Amniotic epithelial cell (primary cell): ENCODE results near the gene QRICH1.

Experiments
- DNase-seq: peaks from one replicate; pipeline ENCODE4 v3.0.0-alpha.2; 2010; ENCODE audit warnings: low read depth

Gene QRICH1

GRCh38 chr3:49032646-49033304, 61.1 kb downstream of the QRICH1 start:
- DNase-seq: peak; percentile 68

- no peak for DNase-seq
Observed at GRCh38 chr3:49030321-49030720, 63.5 kb downstream of the QRICH1 start.

GRCh38 chr3:49029563-49029884, 64.3 kb downstream of the QRICH1 start:
- DNase-seq: no peak

- peak; percentile 80 for DNase-seq
Observed at GRCh38 chr3:49028673-49029562, 65.0 kb downstream of the QRICH1 start, which contains the start of gene IMPDH2. IMPDH2 (minus strand) TSS chr3:49029398; CDS start chr3:49029350, 48 bp downstream.

- DNase-seq: no peak
Observed at GRCh38 chr3:49028298-49028672, 65.6 kb downstream of the QRICH1 start.

- no peak for DNase-seq
Observed at GRCh38 chr3:49027634-49028033, 66.2 kb downstream of the QRICH1 start.

- DNase-seq: no peak
Observed at GRCh38 chr3:49026536-49026935, 67.3 kb downstream of the QRICH1 start.

- DNase-seq: no peak
Observed at GRCh38 chr3:49025793-49026520, 67.9 kb downstream of the QRICH1 start.

- peak; percentile 32 for DNase-seq
Observed at GRCh38 chr3:49025005-49025792, 68.7 kb downstream of the QRICH1 start.

- no peak for DNase-seq
Observed at GRCh38 chr3:49024449-49024848, 69.4 kb downstream of the QRICH1 start.

- no peak for DNase-seq
Observed at GRCh38 chr3:49023775-49024174, 70.1 kb downstream of the QRICH1 start.

GRCh38 chr3:49022688-49023171, 71.1 kb downstream of the QRICH1 start:
- no peak for DNase-seq

- DNase-seq: peak; percentile 88
Observed at GRCh38 chr3:49021813-49022687, 71.8 kb downstream of the QRICH1 start, which contains the start of gene NDUFAF3. NDUFAF3 (plus strand) TSS chr3:49022121; CDS start chr3:49022145, 24 bp downstream.

- DNase-seq: peak; percentile 93
Observed at GRCh38 chr3:49021213-49021812, 72.6 kb downstream of the QRICH1 start.

GRCh38 chr3:49020330-49021212, 73.3 kb downstream of the QRICH1 start:
- DNase-seq: no peak

GRCh38 chr3:49019941-49020329, 73.9 kb downstream of the QRICH1 start:
- DNase-seq: no peak

- DNase-seq: no peak
Observed at GRCh38 chr3:49018707-49019006, 75.2 kb downstream of the QRICH1 start.

GRCh38 chr3:49017971-49018706, 75.7 kb downstream of the QRICH1 start, which contains the start of gene DALRD3:
DALRD3 (minus strand) TSS chr3:49018580; CDS start chr3:49018564, 16 bp downstream.
- peak; percentile 52 for DNase-seq
